DMS153 treated with DMSO at 0.1 percent for 48 hours (cell line): ENCODE data around the gene FAM3B.
"Not testable (repeated sequence)": the region's sequence is repeated elsewhere in the genome, so short reads cannot be mapped to it uniquely, and the experiment has no call there.

ENCODE experiments used
- DNase-seq: peaks from one replicate; lab custom pipeline; 2025; ENCODE audit not compliant: unreplicated experiment; lab: John Stamatoyannopoulos, UW

FAM3B gene

GRCh38 chr21:41349619-41350390 is 33.2 kb downstream of the FAM3B start:
- DNase-seq = no peak

- no peak for DNase-seq
Observed at GRCh38 chr21:41350436-41351155, 34.0 kb downstream of the FAM3B start.

- no peak for DNase-seq
Observed at GRCh38 chr21:41357546-41357945, 40.9 kb downstream of the FAM3B start.

GRCh38 chr21:41358193-41359166 is 41.9 kb downstream of the FAM3B start:
- DNase-seq = no peak

- DNase-seq = no peak
Observed at GRCh38 chr21:41359286-41359685, 42.7 kb downstream of the FAM3B start.

GRCh38 chr21:41359754-41360071 is 43.1 kb downstream of the FAM3B start:
- DNase-seq = not testable (repeated sequence)

- peak; percentile 69 for DNase-seq
Observed at GRCh38 chr21:41360072-41360821, 43.6 kb downstream of the FAM3B start.

GRCh38 chr21:41361053-41361785 is 44.6 kb downstream of the FAM3B start:
- no peak for DNase-seq

GRCh38 chr21:41361786-41362604 is 45.4 kb downstream of the FAM3B start, which contains the start of gene MX2:
TSS of gene MX2 (plus strand) at chr21:41362027. CDS start at chr21:41376907, 14,880 bp downstream.
- peak; percentile 10 for DNase-seq

GRCh38 chr21:41362605-41363369 is 46.2 kb downstream of the FAM3B start:
- DNase-seq = no peak

- no peak for DNase-seq
Observed at GRCh38 chr21:41363370-41364270, 47.0 kb downstream of the FAM3B start.

GRCh38 chr21:41364308-41364707 is 47.7 kb downstream of the FAM3B start:
- DNase-seq = no peak

- no peak for DNase-seq
Observed at GRCh38 chr21:41365377-41366107, 48.9 kb downstream of the FAM3B start.

- DNase-seq = no peak
Observed at GRCh38 chr21:41366522-41367151, 50.0 kb downstream of the FAM3B start.

GRCh38 chr21:41367301-41367944 is 50.8 kb downstream of the FAM3B start:
- DNase-seq = no peak
